Spleen (tissue), 7 donors: ENCODE measurements around the gene DUOXA1.

Experiments
- POLR2A ChIP-seq, 3 donors: fragments of 450-650 bp; IDR thresholded peaks; one replicate each; pipeline ENCODE4 v1.5.1; 2017; ENCODE audit warnings: antibody characterized with exemption in 3 of 3, mild to moderate bottlenecking in 1 of 3
- TF ChIP-seq, protein P1 (sequence below), 11 experiments: fragments of 200-600 bp in 7 of 11; fragments of 450-650 bp in 4 of 11; sonication (generic) in 4 of 11; IDR thresholded peaks in 8 of 11; conservative IDR thresholded peaks in 3 of 11; 1 replicate in 7 of 11; 2 replicates in 4 of 11; pipeline versions ENCODE4 v1.4.0 to v1.8.0; 2016 to 2021; ENCODE audit warnings: antibody characterized with exemption in 11 of 11, inconsistent platforms in 4 of 11, mild to moderate bottlenecking in 1 of 11
- donor health status: DM: no; HTN: no; CAD: no; lungs with moderate emphysema.
- donor health status: DM: no; HTN: no; CAD: no.
- donor health status: DM: no; HTN: no; CAD: no.

DNA sequence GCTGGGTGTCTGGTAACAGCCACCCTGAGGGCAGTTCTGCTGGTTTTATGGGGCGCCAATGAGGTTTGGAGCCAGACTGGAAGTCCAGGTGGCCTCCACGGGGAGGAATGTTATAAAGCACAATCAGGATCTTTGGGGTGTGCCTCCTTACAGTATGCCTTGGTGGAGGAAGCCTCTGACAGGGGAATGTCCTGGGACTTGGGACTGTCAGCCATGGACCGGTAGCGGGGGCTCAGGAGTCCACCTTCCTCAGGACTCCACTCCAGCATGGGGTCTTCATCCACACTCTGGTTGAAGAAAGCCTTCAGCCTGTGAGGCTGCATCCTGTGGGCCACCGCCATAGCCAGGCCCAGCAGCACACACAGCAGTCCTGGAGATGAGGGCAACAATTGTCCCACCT is 10.7 kb downstream of the DUOXA1 start:
- TF ChIP-seq, protein P1, sequence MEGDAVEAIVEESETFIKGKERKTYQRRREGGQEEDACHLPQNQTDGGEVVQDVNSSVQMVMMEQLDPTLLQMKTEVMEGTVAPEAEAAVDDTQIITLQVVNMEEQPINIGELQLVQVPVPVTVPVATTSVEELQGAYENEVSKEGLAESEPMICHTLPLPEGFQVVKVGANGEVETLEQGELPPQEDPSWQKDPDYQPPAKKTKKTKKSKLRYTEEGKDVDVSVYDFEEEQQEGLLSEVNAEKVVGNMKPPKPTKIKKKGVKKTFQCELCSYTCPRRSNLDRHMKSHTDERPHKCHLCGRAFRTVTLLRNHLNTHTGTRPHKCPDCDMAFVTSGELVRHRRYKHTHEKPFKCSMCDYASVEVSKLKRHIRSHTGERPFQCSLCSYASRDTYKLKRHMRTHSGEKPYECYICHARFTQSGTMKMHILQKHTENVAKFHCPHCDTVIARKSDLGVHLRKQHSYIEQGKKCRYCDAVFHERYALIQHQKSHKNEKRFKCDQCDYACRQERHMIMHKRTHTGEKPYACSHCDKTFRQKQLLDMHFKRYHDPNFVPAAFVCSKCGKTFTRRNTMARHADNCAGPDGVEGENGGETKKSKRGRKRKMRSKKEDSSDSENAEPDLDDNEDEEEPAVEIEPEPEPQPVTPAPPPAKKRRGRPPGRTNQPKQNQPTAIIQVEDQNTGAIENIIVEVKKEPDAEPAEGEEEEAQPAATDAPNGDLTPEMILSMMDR (IDR thresholded peaks at IDR 0.05 in 8 of 11, conservative IDR thresholded peaks at IDR 0.05 in 3 of 11), result no peak
- no peak for TF ChIP-seq POLR2A (IDR thresholded peaks at IDR 0.05)
